GM12878 (cell line): ENCODE results near the gene ITPR2. TPM values are rescaled to one million over a fixed set of nuclear protein-coding genes. Genes with fewer than 3 reads are reported as not detected.

Experiments used
- ATAC-seq: fragments of 200-7000 bp; cut with Tn5 transposase; 3 replicates; pipeline ENCODE4 v1.9.1; 2020; ENCODE audit warnings: mild to moderate bottlenecking, moderate library complexity
- BruUV-seq: library from RNA; stranded (reverse); fragments of 400-500 nt; replicated peaks from 2 replicates; lab custom pipeline; 2021; lab: Mats Ljungman, UMichigan
- CTCF ChIA-PET: fragments of 300-600 bp; sonication (Branson Sonifier 250); formaldehyde crosslinking; extraction: SDS; loops from one replicate; lab custom pipeline; 2021; ENCODE audit warnings: inconsistent platforms; lab: Yijun Ruan, JAX
- POLR2A ChIA-PET: fragments of 350-600 bp; formaldehyde crosslinking; extraction: SDS; loops from one replicate; lab custom pipeline; 2021; ENCODE audit warnings: inconsistent platforms; lab: Charles Lee
- RAD21 ChIA-PET: fragments of 300-600 bp; sonication (Branson Sonifier 250); formaldehyde crosslinking; loops from one replicate; lab custom pipeline; 2023; ENCODE audit warnings: antibody characterized with exemption; ENCODE audit not compliant: unreplicated experiment; lab: Charles Lee
- SMC1A ChIA-PET: fragments of 300-600 bp; sonication (Branson Sonifier 250); formaldehyde crosslinking; loops from one replicate; lab custom pipeline; 2023; ENCODE audit not compliant: unreplicated experiment, uncharacterized antibody; lab: Charles Lee
- DNase-seq: peaks from one replicate; pipeline ENCODE4 v3.0.0-alpha.2; 2011; ENCODE audit warnings: low read depth, low spot score
- FAIRE-seq: peaks from 3 replicates; lab custom pipeline; 2011; peaks lifted over from hg19 to GRCh38; lab: Jason Lieb, UNC
- H2AFZ ChIP-seq: 2 replicates; pipeline ENCODE4 v1.6.0; 2011; ENCODE audit warnings: low read depth, low read length, control low read depth; ENCODE audit not compliant: control insufficient read depth
- H3K27ac ChIP-seq: 2 replicates; pipeline ENCODE4 v1.5.1; 2011; ENCODE audit warnings: control low read depth; ENCODE audit not compliant: control insufficient read depth, insufficient read depth
- H3K27me3 ChIP-seq, 2 experiments: replicated peaks in 1 of 2; 2 replicates each; pipeline versions ENCODE4 v1.6.0 to v1.6.1; 2011; ENCODE audit warnings: low read length in 1 of 2; ENCODE audit not compliant: control insufficient read depth in 2 of 2, insufficient read depth in 2 of 2
- H3K36me3 ChIP-seq, 2 experiments: 2 replicates each; pipeline ENCODE4 v1.5.1; 2011; ENCODE audit warnings: low read length in 1 of 2; ENCODE audit not compliant: control insufficient read depth in 2 of 2, insufficient read depth in 2 of 2
- H3K4me1 ChIP-seq: 2 replicates; pipeline ENCODE4 v1.6.1; 2011; ENCODE audit warnings: mild to moderate bottlenecking, low read length, moderate library complexity, mixed read lengths; ENCODE audit not compliant: control insufficient read depth, insufficient read depth
- H3K4me2 ChIP-seq: 2 replicates; pipeline ENCODE4 v1.6.0; 2011; ENCODE audit warnings: control low read depth; ENCODE audit not compliant: control insufficient read depth, insufficient read depth
- H3K4me3 ChIP-seq: fragments of 200-600 bp; sonication (generic); 2 replicates; pipeline ENCODE4 v1.5.1; 2016
- H3K79me2 ChIP-seq: 2 replicates; pipeline ENCODE4 v1.6.0; 2011; ENCODE audit warnings: low read length; ENCODE audit not compliant: control insufficient read depth, insufficient read depth
- H3K9ac ChIP-seq: 2 replicates; pipeline ENCODE4 v1.8.0; 2011; ENCODE audit warnings: low read length, control low read depth, mixed read lengths; ENCODE audit not compliant: control insufficient read depth, insufficient read depth
- H3K9me3 ChIP-seq: replicated peaks from 3 replicates; pipeline ENCODE4 v1.5.1; 2011; ENCODE audit warnings: mild to moderate bottlenecking, low read length; ENCODE audit not compliant: control insufficient read depth, insufficient read depth
- H4K20me1 ChIP-seq: 2 replicates; pipeline ENCODE4 v1.6.0; 2011; ENCODE audit not compliant: control insufficient read depth, insufficient read depth
- BACH1 ChIP-seq: fragments of 450-650 bp; IDR thresholded peaks from 2 replicates; pipeline ENCODE4 v1.6.1; 2017; ENCODE audit warnings: mild to moderate bottlenecking, borderline replicate concordance
- BHLHE40 ChIP-seq, 2 experiments: fragments of 450-650 bp in 1 of 2; IDR thresholded peaks; 2 replicates each; pipeline ENCODE4 v1.6.1; 2011 to 2017; ENCODE audit warnings: low read depth in 2 of 2, borderline replicate concordance in 1 of 2, improper control_type of control experiment in 1 of 2, low read length in 1 of 2, mild to moderate bottlenecking in 1 of 2
- CEBPZ ChIP-seq: fragments of 150-350 bp; IDR thresholded peaks from 2 replicates; pipeline ENCODE4 v1.6.1; 2016; ENCODE audit warnings: low read depth, low read length
- CREM ChIP-seq: IDR thresholded peaks from 2 replicates; pipeline ENCODE4 v1.6.1; 2014; ENCODE audit warnings: antibody characterized with exemption, low read depth
- EP300 ChIP-seq, 2 experiments: fragments of 150-350 bp in 1 of 2; IDR thresholded peaks; 2 replicates each; pipeline ENCODE4 v1.6.1; 2011 to 2012; ENCODE audit warnings: low read depth in 2 of 2, low read length in 2 of 2, borderline replicate concordance in 1 of 2, improper control_type of control experiment in 1 of 2, inconsistent platforms in 1 of 2; ENCODE audit not compliant: control insufficient read depth in 1 of 2
- HDGF ChIP-seq: fragments of 450-650 bp; IDR thresholded peaks from 2 replicates; pipeline ENCODE4 v1.6.1; 2016; ENCODE audit warnings: antibody characterized with exemption
- IKZF2 ChIP-seq, 2 experiments: fragments of 450-650 bp; IDR thresholded peaks; 2 replicates each; pipeline ENCODE4 v1.6.1; 2017; ENCODE audit warnings: mild to moderate bottlenecking in 2 of 2, moderate library complexity in 2 of 2
- RAD51 ChIP-seq: fragments of 450-650 bp; IDR thresholded peaks from 2 replicates; pipeline ENCODE4 v1.6.1; 2016; ENCODE audit warnings: moderate library complexity, mild to moderate bottlenecking, inconsistent platforms
- RCOR1 ChIP-seq: conservative IDR thresholded peaks from 2 replicates; pipeline ENCODE4 v1.6.1; 2012; ENCODE audit warnings: low read depth, low read length, improper control_type of control experiment
- SMAD5 ChIP-seq: IDR thresholded peaks from 2 replicates; pipeline ENCODE4 v1.6.1; 2016; ENCODE audit warnings: antibody characterized with exemption, low read depth
- SREBF1 ChIP-seq: IDR thresholded peaks from 2 replicates; pipeline ENCODE4 v1.6.1; 2012; ENCODE audit warnings: mild to moderate bottlenecking, low read length
- TBL1XR1 ChIP-seq: IDR thresholded peaks from 2 replicates; pipeline ENCODE4 v1.6.1; 2012; ENCODE audit warnings: low read depth, low read length, improper control_type of control experiment
- YY1 ChIP-seq: IDR thresholded peaks from 2 replicates; pipeline ENCODE4 v1.6.1; 2011; ENCODE audit warnings: low read depth, mild to moderate bottlenecking, low read length
- ZNF217 ChIP-seq: fragments of 450-650 bp; IDR thresholded peaks from 2 replicates; pipeline ENCODE4 v1.6.1; 2017; ENCODE audit warnings: antibody characterized with exemption, mild to moderate bottlenecking
- WGBS: methylation state at CpG from one replicate; pipeline ENCODE4 v1.1.6; 2016; ENCODE audit warnings: low lambda C conversion rate; ENCODE audit not compliant: insufficient replicate concordance, insufficient coverage; ENCODE audit errors: missing lambda C conversion rate; 5-methylcytosine and 5-hydroxymethylcytosine counted together
- in situ Hi-C: fragments of 300-500 bp; cut with MboI; formaldehyde crosslinking; loops from 9 replicates; pipeline ENCODE4 v1.14.3; 2018; ENCODE audit warnings: mixed read lengths
- intact Hi-C: fragments of 100-400 bp; cut with micrococcal nuclease; formaldehyde crosslinking; loops from one replicate; pipeline ENCODE4 v1.14.2; 2022; ENCODE audit not compliant: unreplicated experiment
- polyA plus RNA-seq, 11 experiments: library from polyadenylated mRNA; depleted of rRNA in 4 of 11; unstranded in 6 of 11; stranded (reverse) in 5 of 11; fragments of >200 nt; fragmentation: Nextera tagmentation in 4 of 11; fragmentation: Illumina TruSeq in 1 of 11; extraction: Ambion mirVana in 4 of 11; extraction: Trizol in 1 of 11; gene quantifications; 1 replicate in 1 of 11; 2 replicates in 10 of 11; pipeline versions ENCODE4 v1.2.1 to v1.2.3, GENCODE V29; 2011 to 2016; ENCODE audit warnings: inconsistent platforms in 2 of 11, missing spikeins in 2 of 11, low read depth in 1 of 11
- total RNA-seq, 4 experiments: library from RNA; depleted of rRNA in 3 of 4; stranded (reverse); fragments of >200 nt in 3 of 4; fragmentation: Illumina TruSeq in 1 of 4; extraction: Trizol in 1 of 4; gene quantifications; 2 replicates each; pipeline versions ENCODE4 v1.2.1 to v1.2.3, GENCODE V29; 2013 to 2021
- TF ChIP-seq, protein P1 (sequence below): IDR thresholded peaks from 2 replicates; pipeline ENCODE4 v1.6.1; 2012; ENCODE audit warnings: improper control_type of control experiment, low read depth, low read length; ENCODE audit not compliant: insufficient replicate concordance

Gene ITPR2
- total and polyA plus RNA-seq, 10 of the 15 experiments (the other 5 are each of a cell fraction or from before 2014, with no cell fraction given) = 7.5 to 76.2 (median 47.1) TPM

DNA sequence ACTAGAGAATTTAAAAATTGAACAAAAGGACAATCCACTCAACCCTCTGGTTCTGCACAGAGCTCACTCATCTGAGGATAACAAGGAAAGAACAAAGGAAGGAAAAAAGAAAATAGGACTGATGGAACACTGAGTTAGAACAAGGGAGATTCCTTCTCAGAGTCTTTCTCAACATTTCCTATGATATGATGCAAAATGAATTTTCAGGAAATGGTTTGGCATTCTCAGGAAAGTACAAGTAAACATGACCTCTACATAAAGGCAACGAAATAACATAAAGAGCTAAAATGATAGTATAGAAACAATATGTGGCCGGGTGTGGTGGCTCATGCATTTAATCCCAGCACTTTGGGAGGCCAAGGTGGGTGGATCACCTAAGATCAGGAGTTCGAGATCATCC is 135.8 kb downstream of the ITPR2 start:
- ATAC-seq (no peak), DNase-seq (no peak), FAIRE-seq (no peak)
- RAD21 ChIA-PET = no interaction called here
- Histone ChIP-seq H3K4me1 (no peaks in the 10 kb centered on the region), H3K36me3 (peaks cover 5 to 25% of the 10 kb centered on the region in 2 experiments), H3K79me2 (no peaks in the 10 kb centered on the region), H2AFZ (no peak overlapping the region), H4K20me1 (no peaks in the 10 kb centered on the region), H3K27me3 (no peaks in the 10 kb centered on the region), H3K4me2 (no peak overlapping the region), H3K4me3 (no peak overlapping the region), H3K9me3 (no peaks in the 10 kb centered on the region), H3K27ac (no peak overlapping the region), H3K9ac (no peak overlapping the region)
- no TSS peak for BruUV-seq
- in situ Hi-C loops (no loop called here), intact Hi-C loops (no loop called here)
- POLR2A ChIA-PET = interaction anchor here (0.5 to 0.6 kb wide), 2 partner anchors 25 to 576 kb away, joined by 3 to 5 read pairs; no protein-coding TSS in a partner anchor
- SMC1A ChIA-PET = interaction anchor here (0.7 to 1.4 kb wide), 4 partner anchors 14 to 188 kb away, joined by 3 to 4 read pairs (median 3); no protein-coding TSS in a partner anchor
- TF ChIP-seq CREM (no peak), TBL1XR1 (no peak), CEBPZ (no peak), IKZF2 (IDR thresholded peaks at IDR 0.05) (no peak), BHLHE40 (IDR thresholded peaks at IDR 0.05; ENCODE audit: borderline replicate concordance in 1 of 2, low read depth in 2 of 2, low read length in 1 of 2) (no peak), ZNF217 (no peak), BACH1 (no peak), SREBF1 (no peak), YY1 (no peak), RCOR1 (no peak), SMAD5 (no peak), HDGF (no peak), EP300 (IDR thresholded peaks at IDR 0.05; ENCODE audit: borderline replicate concordance in 1 of 2, control insufficient read depth in 1 of 2, low read depth in 2 of 2, low read length in 2 of 2) (no peak), RAD51 (no peak)
- TF ChIP-seq, protein P1, sequence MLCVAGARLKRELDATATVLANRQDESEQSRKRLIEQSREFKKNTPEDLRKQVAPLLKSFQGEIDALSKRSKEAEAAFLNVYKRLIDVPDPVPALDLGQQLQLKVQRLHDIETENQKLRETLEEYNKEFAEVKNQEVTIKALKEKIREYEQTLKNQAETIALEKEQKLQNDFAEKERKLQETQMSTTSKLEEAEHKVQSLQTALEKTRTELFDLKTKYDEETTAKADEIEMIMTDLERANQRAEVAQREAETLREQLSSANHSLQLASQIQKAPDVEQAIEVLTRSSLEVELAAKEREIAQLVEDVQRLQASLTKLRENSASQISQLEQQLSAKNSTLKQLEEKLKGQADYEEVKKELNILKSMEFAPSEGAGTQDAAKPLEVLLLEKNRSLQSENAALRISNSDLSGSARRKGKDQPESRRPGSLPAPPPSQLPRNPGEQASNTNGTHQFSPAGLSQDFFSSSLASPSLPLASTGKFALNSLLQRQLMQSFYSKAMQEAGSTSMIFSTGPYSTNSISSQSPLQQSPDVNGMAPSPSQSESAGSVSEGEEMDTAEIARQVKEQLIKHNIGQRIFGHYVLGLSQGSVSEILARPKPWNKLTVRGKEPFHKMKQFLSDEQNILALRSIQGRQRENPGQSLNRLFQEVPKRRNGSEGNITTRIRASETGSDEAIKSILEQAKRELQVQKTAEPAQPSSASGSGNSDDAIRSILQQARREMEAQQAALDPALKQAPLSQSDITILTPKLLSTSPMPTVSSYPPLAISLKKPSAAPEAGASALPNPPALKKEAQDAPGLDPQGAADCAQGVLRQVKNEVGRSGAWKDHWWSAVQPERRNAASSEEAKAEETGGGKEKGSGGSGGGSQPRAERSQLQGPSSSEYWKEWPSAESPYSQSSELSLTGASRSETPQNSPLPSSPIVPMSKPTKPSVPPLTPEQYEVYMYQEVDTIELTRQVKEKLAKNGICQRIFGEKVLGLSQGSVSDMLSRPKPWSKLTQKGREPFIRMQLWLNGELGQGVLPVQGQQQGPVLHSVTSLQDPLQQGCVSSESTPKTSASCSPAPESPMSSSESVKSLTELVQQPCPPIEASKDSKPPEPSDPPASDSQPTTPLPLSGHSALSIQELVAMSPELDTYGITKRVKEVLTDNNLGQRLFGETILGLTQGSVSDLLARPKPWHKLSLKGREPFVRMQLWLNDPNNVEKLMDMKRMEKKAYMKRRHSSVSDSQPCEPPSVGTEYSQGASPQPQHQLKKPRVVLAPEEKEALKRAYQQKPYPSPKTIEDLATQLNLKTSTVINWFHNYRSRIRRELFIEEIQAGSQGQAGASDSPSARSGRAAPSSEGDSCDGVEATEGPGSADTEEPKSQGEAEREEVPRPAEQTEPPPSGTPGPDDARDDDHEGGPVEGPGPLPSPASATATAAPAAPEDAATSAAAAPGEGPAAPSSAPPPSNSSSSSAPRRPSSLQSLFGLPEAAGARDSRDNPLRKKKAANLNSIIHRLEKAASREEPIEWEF = no peak
- WGBS = 95% methylated on average over 3 of the region's 3 CpGs
- CTCF ChIA-PET = interaction anchor here (0.9 to 1.0 kb wide), 2 partner anchors 10 to 600 kb away, joined by 3 read pairs; no protein-coding TSS in a partner anchor
